ENCODE results near the gene CTBP2.

DNA sequence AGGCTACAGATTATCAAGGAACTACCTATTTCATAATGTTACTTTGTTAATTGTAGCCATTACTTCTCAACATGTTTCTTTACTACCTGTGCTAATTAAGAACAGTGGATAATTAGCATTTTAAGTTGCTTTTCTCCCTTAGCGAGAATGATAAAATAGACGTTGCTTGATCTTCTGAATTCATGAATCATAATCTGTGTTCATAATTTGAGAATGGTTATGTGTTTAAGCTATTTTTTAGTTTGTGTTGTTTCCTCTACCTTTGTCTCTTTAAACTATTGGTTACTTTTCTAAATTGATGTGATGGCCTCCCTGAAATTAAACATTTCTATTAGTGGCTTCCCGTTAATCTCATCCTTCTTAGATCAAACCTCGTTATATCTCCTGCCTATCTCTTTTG is 218.5 kb downstream of the CTBP2 start, which contains the start of gene ZRANB1:
- TF ChIP-seq, protein P1, sequence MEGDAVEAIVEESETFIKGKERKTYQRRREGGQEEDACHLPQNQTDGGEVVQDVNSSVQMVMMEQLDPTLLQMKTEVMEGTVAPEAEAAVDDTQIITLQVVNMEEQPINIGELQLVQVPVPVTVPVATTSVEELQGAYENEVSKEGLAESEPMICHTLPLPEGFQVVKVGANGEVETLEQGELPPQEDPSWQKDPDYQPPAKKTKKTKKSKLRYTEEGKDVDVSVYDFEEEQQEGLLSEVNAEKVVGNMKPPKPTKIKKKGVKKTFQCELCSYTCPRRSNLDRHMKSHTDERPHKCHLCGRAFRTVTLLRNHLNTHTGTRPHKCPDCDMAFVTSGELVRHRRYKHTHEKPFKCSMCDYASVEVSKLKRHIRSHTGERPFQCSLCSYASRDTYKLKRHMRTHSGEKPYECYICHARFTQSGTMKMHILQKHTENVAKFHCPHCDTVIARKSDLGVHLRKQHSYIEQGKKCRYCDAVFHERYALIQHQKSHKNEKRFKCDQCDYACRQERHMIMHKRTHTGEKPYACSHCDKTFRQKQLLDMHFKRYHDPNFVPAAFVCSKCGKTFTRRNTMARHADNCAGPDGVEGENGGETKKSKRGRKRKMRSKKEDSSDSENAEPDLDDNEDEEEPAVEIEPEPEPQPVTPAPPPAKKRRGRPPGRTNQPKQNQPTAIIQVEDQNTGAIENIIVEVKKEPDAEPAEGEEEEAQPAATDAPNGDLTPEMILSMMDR (IDR thresholded peaks at IDR 0.05): no peak
- no peak for TF ChIP-seq EZH2 (IDR thresholded peaks at IDR 0.05)

Measured in neural progenitor cell (in vitro differentiated cells).